ENCODE measurements around the gene HEXD.

DNA sequence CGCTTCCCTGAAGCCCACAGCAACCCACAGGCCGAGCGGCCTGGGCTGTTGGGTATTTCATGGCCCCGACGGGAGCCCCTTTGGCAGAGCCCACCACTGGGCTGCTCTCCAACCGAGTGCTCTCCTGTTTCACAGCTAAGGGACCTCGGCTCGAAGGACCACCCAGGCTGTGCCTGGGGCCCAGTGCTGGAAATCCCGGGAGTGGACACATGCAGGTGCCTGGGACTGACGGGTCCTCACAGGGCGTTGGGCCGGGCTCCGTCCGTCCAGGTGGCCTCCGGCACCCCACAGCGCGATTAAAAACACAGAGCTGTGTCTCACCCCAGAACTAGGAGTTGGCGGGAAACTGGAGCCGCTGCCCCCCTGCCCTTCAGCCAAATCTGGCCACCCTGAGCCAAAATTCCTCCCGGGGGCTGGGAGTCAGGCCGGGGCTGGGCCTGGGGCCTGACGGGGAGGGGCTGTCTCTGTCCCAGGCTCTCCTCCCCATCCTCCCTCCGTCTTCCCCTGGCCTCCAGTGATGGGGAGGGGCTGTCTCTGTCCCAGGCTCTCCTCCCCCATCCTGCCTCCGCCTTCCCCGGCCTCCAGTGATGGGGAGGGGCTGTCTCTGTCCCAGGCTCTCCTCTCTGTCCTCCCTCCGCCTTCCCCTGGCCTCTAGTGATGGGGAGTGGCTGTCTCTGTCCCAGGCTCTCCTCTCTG, 32.4 kb upstream of the HEXD start:
- TF ChIP-seq CTCF (IDR thresholded peaks at IDR 0.05) (no peak), POLR2AphosphoS5 (IDR thresholded peaks at IDR 0.05) (no peak)
